Effector memory CD8-positive, alpha-beta T cell (primary cell): Measurements from ENCODE around the gene ADAMTS17.

ENCODE experiments used
- ATAC-seq: fragments of 150-1000 bp; cut with Tn5 transposase; replicated peaks from 2 replicates; pipeline ENCODE4 v1.10.0; 2021; ENCODE audit warnings: mild to moderate bottlenecking, moderate library complexity
- DNase-seq, 3 experiments: peaks; one replicate each; pipeline ENCODE4 v3.0.0; 2021
- H3K27ac Mint-ChIP-seq, 2 donors: one replicate each; pipeline ENCODE4 v1.8.0; 2022; ENCODE audit warnings: mild to moderate bottlenecking in 2 of 2, mixed read lengths in 2 of 2, moderate library complexity in 2 of 2
- H3K27me3 Mint-ChIP-seq, 2 donors: one replicate each; pipeline ENCODE4 v1.8.0; 2022; ENCODE audit warnings: mixed read lengths in 2 of 2
- H3K36me3 Mint-ChIP-seq: one replicate; pipeline ENCODE4 v1.8.0; 2022; ENCODE audit warnings: mild to moderate bottlenecking, moderate library complexity, mixed read lengths; ENCODE audit not compliant: insufficient read depth
- H3K4me1 Mint-ChIP-seq, 2 donors: one replicate each; pipeline ENCODE4 v1.8.0; 2022; ENCODE audit warnings: low read depth in 2 of 2, mixed read lengths in 2 of 2
- H3K4me3 Mint-ChIP-seq, 2 donors: one replicate each; pipeline ENCODE4 v1.8.0; 2022; ENCODE audit warnings: mild to moderate bottlenecking in 2 of 2, mixed read lengths in 2 of 2, moderate library complexity in 2 of 2
- H3K9me3 Mint-ChIP-seq, 2 donors: one replicate each; pipeline ENCODE4 v1.8.0; 2022; ENCODE audit warnings: mixed read lengths in 2 of 2

Gene ADAMTS17

DNA sequence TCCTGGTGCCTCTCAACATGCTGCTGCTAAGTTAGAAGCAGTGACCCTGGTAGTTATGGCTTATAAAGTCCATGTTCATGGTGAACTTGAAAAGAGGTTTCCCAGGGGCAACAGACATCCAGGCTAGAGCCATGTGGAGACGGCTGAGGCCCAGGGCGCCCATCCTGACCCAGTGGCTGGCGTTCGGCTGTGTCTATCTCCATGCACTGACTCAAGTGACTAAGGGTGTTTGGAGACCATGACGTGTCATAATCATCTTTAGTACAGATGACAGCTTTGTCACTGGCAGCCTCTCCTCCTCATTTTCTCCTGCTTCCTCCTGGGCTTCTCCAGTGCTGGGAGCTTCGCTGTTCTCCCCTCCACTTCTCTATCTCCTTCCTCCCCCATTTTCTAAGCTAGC lies 321.2 kb downstream of the ADAMTS17 start:
- no peaks in the 10 kb centered on the region for H3K9me3 Mint-ChIP-seq
- no peak overlapping the region for H3K27ac Mint-ChIP-seq
- H3K27me3 Mint-ChIP-seq: peaks cover 0 to 6% of the 10 kb centered on the region in 2 donors
- H3K4me1 Mint-ChIP-seq: no peaks in the 10 kb centered on the region
- DNase-seq (no peak), ATAC-seq (no peak)
- H3K4me3 Mint-ChIP-seq: no peak overlapping the region
- H3K36me3 Mint-ChIP-seq: no peaks in the 10 kb centered on the region

DNA sequence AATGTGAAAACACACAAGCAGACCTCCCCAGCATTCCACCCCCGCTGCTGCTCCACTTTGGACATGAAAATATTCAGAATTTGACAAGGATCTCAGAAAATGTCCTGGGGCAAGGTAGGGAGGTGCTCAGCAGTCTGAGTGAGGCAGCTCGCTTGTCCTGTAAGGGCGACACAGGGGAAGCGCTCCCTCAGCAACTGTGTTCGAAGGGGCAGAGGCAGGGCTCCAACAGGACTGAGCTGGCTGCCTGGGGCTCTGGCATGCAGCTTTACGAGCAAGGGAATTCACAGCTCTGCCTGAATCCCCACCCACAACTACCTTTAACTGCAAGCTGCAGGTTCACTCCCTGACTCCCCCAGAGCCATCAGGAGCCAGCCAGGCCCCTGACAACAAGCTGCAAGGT lies 321.6 kb downstream of the ADAMTS17 start:
- no peak overlapping the region for H3K4me3 Mint-ChIP-seq
- ATAC-seq (no peak), DNase-seq (no peak)
- H3K27me3 Mint-ChIP-seq: peaks cover 0 to 6% of the 10 kb centered on the region in 2 donors
- H3K27ac Mint-ChIP-seq: no peak overlapping the region
- H3K4me1 Mint-ChIP-seq: no peaks in the 10 kb centered on the region
- no peaks in the 10 kb centered on the region for H3K36me3 Mint-ChIP-seq
- no peaks in the 10 kb centered on the region for H3K9me3 Mint-ChIP-seq

DNA sequence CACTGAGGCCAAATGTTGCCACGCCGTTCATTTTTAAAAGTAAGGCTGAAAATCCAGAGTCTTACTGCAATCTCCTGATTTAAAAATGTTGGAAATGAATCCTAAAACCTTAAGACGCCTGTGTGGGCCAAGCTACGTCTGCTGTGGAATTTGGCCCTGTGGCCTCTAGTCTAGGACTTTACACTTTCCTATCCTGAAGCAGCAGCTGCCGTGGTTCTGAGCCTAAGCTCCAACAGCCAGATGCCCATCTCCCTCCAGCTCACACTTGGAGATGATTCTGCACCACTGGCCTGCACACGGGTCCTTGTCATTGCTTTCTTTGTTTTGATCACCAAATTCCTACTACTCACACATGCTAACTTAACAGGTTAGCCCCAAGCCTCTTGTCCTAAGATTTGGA lies 322.2 kb downstream of the ADAMTS17 start:
- Mint-ChIP-seq H3K9me3 (no peaks in the 10 kb centered on the region), H3K27me3 (peaks cover 0 to 6% of the 10 kb centered on the region in 2 donors), H3K36me3 (no peaks in the 10 kb centered on the region), H3K4me1 (no peaks in the 10 kb centered on the region), H3K4me3 (no peak overlapping the region), H3K27ac (no peak overlapping the region)
- ATAC-seq (no peak), DNase-seq (no peak)

DNA sequence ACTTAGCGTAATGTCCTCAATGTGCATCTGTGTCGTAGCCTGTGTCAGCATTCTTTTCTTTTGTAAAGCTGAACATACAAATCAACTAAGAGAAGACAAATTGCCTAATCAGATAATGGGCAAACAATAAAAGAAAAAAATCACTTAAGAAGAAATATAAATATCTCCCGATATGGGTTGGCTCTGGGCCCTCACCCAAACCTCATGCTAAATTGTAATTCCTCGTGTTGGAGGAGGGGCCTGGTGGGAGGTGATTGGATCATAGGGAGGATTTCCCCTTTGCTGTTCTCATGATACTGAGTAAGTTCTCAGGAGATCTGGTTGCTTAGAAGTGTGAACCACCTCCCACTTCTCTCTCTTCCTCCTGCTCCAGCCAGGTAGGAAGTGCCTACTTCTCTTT lies 323.6 kb downstream of the ADAMTS17 start:
- DNase-seq (no peak), ATAC-seq (no peak)
- H3K27ac Mint-ChIP-seq: no peak overlapping the region
- H3K4me1 Mint-ChIP-seq: no peaks in the 10 kb centered on the region
- H3K36me3 Mint-ChIP-seq: no peaks in the 10 kb centered on the region
- H3K9me3 Mint-ChIP-seq: peaks cover 0 to 7% of the 10 kb centered on the region in 2 donors
- H3K4me3 Mint-ChIP-seq: no peak overlapping the region
- H3K27me3 Mint-ChIP-seq: peaks cover 0 to 6% of the 10 kb centered on the region in 2 donors

DNA sequence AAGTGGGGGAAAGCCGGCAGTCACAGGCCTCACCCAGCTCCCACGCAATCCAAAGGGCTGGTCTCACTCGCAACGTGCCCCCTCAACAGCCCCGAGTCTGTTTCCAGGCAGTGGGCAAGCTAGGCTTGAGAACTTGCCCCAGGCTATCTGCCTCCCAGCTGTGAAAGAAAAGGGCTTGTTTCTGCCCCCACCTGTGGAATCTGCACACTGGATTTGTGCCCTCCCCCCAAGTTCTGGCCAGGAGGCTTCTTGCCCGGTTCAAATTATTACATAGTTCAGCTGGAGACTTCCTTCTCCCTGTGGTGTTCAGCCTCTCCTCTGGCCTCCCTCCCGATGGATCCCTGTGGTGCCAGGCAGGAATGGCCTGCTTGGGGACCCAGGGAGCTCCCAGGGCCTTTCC lies 324.6 kb downstream of the ADAMTS17 start:
- H3K4me1 Mint-ChIP-seq: no peaks in the 10 kb centered on the region
- no peaks in the 10 kb centered on the region for H3K36me3 Mint-ChIP-seq
- peaks cover 0 to 6% of the 10 kb centered on the region in 2 donors for H3K27me3 Mint-ChIP-seq
- no peak overlapping the region for H3K27ac Mint-ChIP-seq
- no peak for DNase-seq
- ATAC-seq: no peak
- H3K9me3 Mint-ChIP-seq: peaks cover 0 to 7% of the 10 kb centered on the region in 2 donors
- H3K4me3 Mint-ChIP-seq: no peak overlapping the region

DNA sequence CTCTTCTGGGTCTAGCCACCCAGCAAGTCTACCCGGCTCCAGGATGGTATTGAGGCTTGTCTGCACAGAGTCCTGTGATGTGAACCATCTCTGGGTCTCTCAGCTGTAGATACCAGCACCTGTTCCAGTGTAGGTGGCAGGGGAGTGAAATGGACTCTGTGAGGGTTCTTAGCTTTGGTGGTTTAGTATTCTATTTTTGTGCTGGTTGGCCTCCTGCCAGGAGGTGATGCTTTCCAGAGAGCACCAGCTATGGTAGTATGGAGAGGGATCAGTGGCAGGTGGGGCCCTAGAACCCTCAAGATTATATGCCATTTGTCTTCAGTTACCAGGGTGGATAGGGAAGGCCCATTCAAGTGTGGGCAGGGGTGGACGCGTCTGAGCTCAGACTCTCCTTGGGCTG lies 325.1 kb downstream of the ADAMTS17 start:
- no peak overlapping the region for H3K4me3 Mint-ChIP-seq
- H3K36me3 Mint-ChIP-seq: no peaks in the 10 kb centered on the region
- peaks cover 0 to 7% of the 10 kb centered on the region in 2 donors for H3K9me3 Mint-ChIP-seq
- peaks cover 0 to 6% of the 10 kb centered on the region in 2 donors for H3K27me3 Mint-ChIP-seq
- ATAC-seq (no peak), DNase-seq (no peak)
- H3K4me1 Mint-ChIP-seq: peaks cover 0 to 1% of the 10 kb centered on the region in 2 donors
- no peak overlapping the region for H3K27ac Mint-ChIP-seq

DNA sequence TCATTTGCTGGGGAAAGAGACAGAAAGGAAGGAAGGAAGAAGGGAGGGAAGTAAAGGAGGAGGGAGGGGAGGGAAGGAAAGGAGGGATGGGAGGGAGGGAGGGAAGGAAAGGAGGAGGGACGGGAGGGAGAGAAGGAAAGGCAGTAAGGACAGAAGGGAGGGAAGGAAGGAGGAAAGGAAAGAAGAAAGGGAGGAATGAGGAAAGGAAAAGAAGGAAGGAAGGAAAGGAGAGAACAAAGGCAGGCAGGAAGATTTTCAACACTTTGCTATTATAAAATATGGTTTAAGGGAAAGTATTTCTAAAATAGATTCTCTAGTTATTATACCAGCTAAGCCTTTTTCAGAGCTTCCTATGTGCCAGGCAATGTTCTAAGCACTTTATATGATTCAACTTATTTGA lies 330.5 kb downstream of the ADAMTS17 start:
- H3K9me3 Mint-ChIP-seq: peaks cover 0 to 7% of the 10 kb centered on the region in 2 donors
- peaks cover 0 to 1% of the 10 kb centered on the region in 2 donors for H3K4me1 Mint-ChIP-seq

DNA sequence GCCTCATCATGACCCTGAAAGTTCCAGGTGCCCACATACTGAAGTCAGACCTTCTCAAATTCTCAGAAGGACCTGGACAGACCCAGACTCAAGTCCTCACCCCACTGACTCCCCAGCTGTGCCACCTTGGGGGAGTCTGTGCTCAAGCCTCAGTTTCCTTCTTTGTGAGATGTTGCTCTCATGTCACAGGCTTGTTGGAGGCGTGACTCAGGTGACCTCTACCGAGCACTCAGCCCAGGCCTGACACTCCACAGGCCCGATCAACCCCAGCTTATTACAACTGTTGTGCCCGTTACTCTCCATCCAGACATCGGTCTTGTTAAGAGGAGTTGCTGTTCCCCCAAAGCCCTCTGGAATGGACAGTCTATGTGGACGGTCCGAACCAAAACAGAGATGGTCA lies 332.4 kb downstream of the ADAMTS17 start:
- Mint-ChIP-seq H3K4me1 (peaks cover 0 to 1% of the 10 kb centered on the region in 2 donors), H3K9me3 (peaks cover 0 to 5% of the 10 kb centered on the region in 2 donors), H3K27me3 (peaks cover 0 to 17% of the 10 kb centered on the region in 2 donors), H3K27ac (no peak overlapping the region), H3K36me3 (peaks cover 4% of the 10 kb centered on the region), H3K4me3 (no peak overlapping the region)
- DNase-seq (no peak), ATAC-seq (no peak)

More for the DNA sequence above, 330.5 kb downstream of the ADAMTS17 start:
- Mint-ChIP-seq H3K27me3 (peaks cover 0 to 17% of the 10 kb centered on the region in 2 donors), H3K36me3 (peaks cover 4% of the 10 kb centered on the region), H3K27ac (no peak overlapping the region), H3K4me3 (no peak overlapping the region)
- ATAC-seq (no peak), DNase-seq (no peak)

DNA sequence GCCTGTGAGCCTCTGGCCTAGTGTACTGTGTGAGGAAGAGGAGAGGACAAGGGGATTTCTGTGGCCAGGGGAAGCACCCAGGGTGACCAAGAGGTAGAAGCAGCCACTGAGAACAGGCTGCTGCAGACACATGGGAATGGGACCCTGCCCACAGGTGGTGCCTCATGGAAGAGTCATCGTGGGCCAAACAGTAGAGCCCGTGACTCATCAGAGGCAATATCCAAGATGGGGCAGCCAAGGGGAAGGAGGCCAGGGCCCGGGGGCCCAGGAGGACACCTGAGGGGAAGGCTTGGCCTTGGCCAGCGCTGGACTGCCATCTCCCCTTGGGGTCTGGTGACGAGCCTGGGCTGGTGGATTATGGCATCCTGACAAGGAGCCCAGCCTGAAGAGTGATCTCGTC lies 333.5 kb downstream of the ADAMTS17 start:
- H3K27me3 Mint-ChIP-seq: peaks cover 0 to 20% of the 10 kb centered on the region in 2 donors
- H3K9me3 Mint-ChIP-seq: peaks cover 0 to 2% of the 10 kb centered on the region in 2 donors
- no peak for ATAC-seq
- H3K4me1 Mint-ChIP-seq: peaks cover 0 to 1% of the 10 kb centered on the region in 2 donors
- H3K4me3 Mint-ChIP-seq: no peak overlapping the region
- H3K27ac Mint-ChIP-seq: no peak overlapping the region
- no peak for DNase-seq
- H3K36me3 Mint-ChIP-seq: peaks cover 4% of the 10 kb centered on the region

DNA sequence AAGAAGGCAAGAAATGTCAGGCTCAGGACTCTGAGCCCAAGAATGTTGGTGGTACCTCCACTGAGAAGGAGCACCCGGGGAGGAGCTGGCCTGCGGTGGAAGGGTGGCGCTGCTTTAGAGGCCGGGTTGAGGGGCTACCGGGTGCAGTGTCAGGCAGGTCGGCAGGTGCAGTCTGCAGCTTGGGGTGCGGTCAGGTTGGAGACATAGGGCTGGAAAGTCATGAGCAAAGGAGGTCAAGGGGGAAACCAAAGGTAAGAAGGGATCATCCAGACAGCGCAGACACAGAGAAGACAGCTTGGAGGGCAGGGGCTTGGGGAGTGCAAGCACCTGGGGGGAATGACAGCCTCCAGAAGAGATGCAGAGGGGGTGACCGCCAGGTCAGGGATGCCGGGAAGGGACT lies 334.2 kb downstream of the ADAMTS17 start:
- Mint-ChIP-seq H3K4me1 (peaks cover 0 to 1% of the 10 kb centered on the region in 2 donors), H3K36me3 (peaks cover 4% of the 10 kb centered on the region), H3K27ac (no peak overlapping the region), H3K9me3 (peaks cover 0 to 2% of the 10 kb centered on the region in 2 donors), H3K27me3 (peaks cover 0 to 26% of the 10 kb centered on the region in 2 donors), H3K4me3 (no peak overlapping the region)
- DNase-seq (no peak), ATAC-seq (no peak)

DNA sequence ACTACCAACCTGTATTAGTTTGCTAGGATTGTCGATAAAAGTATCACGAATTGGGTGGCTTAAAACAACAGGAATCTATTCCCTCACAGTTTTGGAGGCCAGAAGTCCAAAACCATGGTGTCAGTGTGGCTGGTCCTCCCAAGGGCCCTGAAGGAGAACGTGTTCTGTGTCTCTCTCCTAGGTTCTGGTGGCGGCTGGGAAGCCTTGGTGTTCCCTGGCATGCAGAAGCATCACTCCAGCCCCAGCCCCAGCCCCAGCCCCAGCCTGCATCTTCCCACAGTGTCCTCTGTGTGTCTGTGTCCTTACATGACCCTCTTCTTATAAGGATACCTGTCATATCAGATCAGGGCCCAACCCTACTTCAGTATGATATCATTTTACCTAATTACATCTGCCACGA lies 336.1 kb downstream of the ADAMTS17 start:
- Mint-ChIP-seq H3K4me3 (no peak overlapping the region), H3K36me3 (peaks cover 4% of the 10 kb centered on the region), H3K9me3 (peaks cover 0 to 2% of the 10 kb centered on the region in 2 donors)

DNA sequence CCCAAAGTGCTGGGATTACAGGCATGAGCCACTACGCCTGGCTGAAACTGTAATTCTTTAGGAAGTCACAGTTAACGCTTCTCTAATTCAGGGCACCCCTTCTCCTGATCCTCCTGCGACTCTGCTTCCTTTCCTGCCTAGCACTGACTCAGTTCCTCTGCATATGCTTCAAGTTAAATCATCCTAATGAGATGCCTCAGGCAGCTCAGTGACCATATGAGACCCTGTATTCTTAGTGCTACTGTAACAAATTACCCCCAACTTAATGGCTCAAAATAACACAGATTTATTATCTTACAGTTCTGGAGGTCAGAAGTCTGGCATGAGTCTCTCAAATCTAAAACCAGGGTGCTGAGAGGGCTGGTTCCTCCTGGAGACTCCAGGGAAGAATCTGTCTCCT lies 336.8 kb downstream of the ADAMTS17 start:
- Mint-ChIP-seq H3K36me3 (peaks cover 4% of the 10 kb centered on the region), H3K27ac (no peak overlapping the region), H3K4me3 (no peak overlapping the region), H3K9me3 (peaks cover 0 to 2% of the 10 kb centered on the region in 2 donors), H3K27me3 (peaks cover 0 to 29% of the 10 kb centered on the region in 2 donors), H3K4me1 (no peaks in the 10 kb centered on the region)
- DNase-seq: no peak
- ATAC-seq: no peak

More for the DNA sequence above, 336.1 kb downstream of the ADAMTS17 start:
- Mint-ChIP-seq H3K27me3 (peaks cover 0 to 29% of the 10 kb centered on the region in 2 donors), H3K27ac (no peak overlapping the region), H3K4me1 (no peaks in the 10 kb centered on the region)
- no peak for DNase-seq
- ATAC-seq: no peak

DNA sequence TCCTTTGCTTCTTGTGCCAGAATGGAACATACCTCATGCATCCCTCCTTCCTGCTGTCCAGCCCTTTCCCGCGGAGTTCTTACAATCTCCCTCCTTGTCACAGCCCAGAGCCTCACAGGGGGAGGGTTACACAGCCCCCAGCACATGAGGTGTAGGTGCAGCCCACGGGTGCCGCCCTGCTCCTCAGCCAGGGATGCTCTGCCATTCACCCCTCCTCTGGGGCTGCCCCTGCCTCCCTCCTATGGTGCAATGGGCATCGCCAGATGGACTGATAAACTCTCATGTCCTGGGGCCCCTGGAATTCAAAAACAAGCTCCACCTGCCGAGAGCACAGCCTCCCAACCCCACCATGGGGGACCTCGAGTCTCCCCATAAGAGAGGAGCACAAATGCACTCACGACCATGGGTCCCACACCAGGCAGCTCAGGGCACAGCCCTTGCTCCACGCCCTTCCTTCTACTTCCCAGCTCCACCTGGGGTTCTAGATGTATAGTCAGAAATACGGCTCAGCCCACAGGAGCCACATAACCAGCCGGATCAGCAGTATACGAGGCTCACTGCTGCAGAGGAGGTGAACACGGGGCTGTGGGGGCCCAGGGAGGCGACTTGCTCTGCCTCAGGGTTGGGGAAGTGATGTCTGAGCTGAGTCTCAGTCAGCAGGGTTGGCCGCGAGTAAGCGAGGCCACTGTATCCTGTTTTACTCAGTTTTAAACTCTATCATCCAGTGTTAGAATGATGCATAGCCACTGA lies 338.8 kb downstream of the ADAMTS17 start:
- Mint-ChIP-seq H3K27me3 (peaks cover 0 to 25% of the 10 kb centered on the region in 2 donors), H3K4me1 (no peaks in the 10 kb centered on the region), H3K9me3 (peaks cover 0 to 2% of the 10 kb centered on the region in 2 donors), H3K27ac (no peak overlapping the region), H3K4me3 (no peak overlapping the region), H3K36me3 (peaks cover 4% of the 10 kb centered on the region)
- ATAC-seq (no peak), DNase-seq (no peak)

DNA sequence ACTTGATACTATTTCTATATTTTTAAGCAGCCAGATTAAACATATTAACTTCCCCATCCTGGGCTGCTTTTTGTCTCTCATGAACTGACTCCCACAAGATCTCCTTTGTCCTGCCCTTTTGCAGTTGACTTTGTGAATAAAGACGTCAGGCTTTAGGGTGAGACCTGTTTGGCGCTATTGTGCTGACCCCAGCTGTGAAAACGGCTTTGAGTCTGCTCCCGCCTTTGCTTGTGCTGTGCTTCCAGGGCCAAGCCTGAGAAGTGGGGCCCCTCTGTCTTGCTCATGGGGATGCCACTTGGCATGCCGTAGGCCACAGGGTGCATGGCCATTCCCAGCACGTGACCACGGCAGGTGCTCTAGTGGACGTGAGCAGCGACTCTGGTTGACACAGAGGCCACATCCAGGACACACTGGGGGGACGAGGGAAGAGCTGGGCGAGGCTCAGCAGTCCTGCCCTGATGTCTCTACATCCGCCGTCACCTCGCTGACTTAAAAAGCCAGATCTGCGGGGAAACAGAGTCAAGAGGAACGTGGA lies 339.6 kb downstream of the ADAMTS17 start:
- no peak for ATAC-seq
- Mint-ChIP-seq H3K36me3 (no peaks in the 10 kb centered on the region), H3K4me1 (no peaks in the 10 kb centered on the region), H3K27ac (no peak overlapping the region), H3K4me3 (no peak overlapping the region), H3K27me3 (peaks cover 0 to 17% of the 10 kb centered on the region in 2 donors), H3K9me3 (peaks cover 0 to 2% of the 10 kb centered on the region in 2 donors)
- no peak for DNase-seq
